K562 (cell line): Measurements from ENCODE around the gene HHATL. TPM values are rescaled to one million over a fixed set of nuclear protein-coding genes. Genes with fewer than 3 reads are reported as not detected.

Source experiments
- EHMT2 ChIP-seq: fragments of 450-650 bp; IDR thresholded peaks from 2 replicates; pipeline ENCODE4 v1.6.1; 2018; ENCODE audit warnings: antibody characterized with exemption
- GABPB1 ChIP-seq: sonication (generic); formaldehyde crosslinking; IDR thresholded peaks from 2 replicates; pipeline ENCODE4 v1.8.0; 2022; ENCODE audit warnings: mild to moderate bottlenecking, missing genetic modification reagents
- IFI16 ChIP-seq: fragments of 250-450 bp; sonication (Bioruptor Pico); IDR thresholded peaks from 2 replicates; pipeline ENCODE4 v2.1.2; 2022; ENCODE audit warnings: mild to moderate bottlenecking, inconsistent platforms
- MAFK ChIP-seq: IDR thresholded peaks from 2 replicates; pipeline ENCODE4 v1.6.1; 2011; ENCODE audit warnings: low read length, improper control_type of control experiment
- MCM2 ChIP-seq: fragments of 450-650 bp; IDR thresholded peaks from 2 replicates; pipeline ENCODE4 v1.6.1; 2017; ENCODE audit warnings: low read depth, mild to moderate bottlenecking
- MED1 ChIP-seq: sonication (generic); formaldehyde crosslinking; IDR thresholded peaks from 2 replicates; pipeline ENCODE4 v1.8.1; 2023; ENCODE audit warnings: missing genetic modification reagents, borderline replicate concordance
- MEF2A ChIP-seq: IDR thresholded peaks from 2 replicates; pipeline ENCODE4 v1.6.1; 2011; ENCODE audit warnings: low read depth, mild to moderate bottlenecking, low read length, moderate library complexity; ENCODE audit not compliant: control insufficient read depth
- PCBP1 ChIP-seq: fragments of 200-400 bp; formaldehyde crosslinking; IDR thresholded peaks from 2 replicates; pipeline ENCODE4 v1.6.1; 2018; ENCODE audit warnings: mild to moderate bottlenecking, low read depth, low read length; ENCODE audit not compliant: poor library complexity, severe bottlenecking
- POLR2H ChIP-seq: IDR thresholded peaks from 2 replicates; pipeline ENCODE4 v1.6.1; 2016; ENCODE audit warnings: missing genetic modification characterization, low read depth, mild to moderate bottlenecking, control low read depth, missing compliant biosample characterization, moderate library complexity
- RAD21 ChIP-seq, 2 experiments: fragments of 250-450 bp in 1 of 2; fragments of 450-650 bp in 1 of 2; sonication (Bioruptor Pico) in 1 of 2; formaldehyde crosslinking in 1 of 2; IDR thresholded peaks in 1 of 2; conservative IDR thresholded peaks in 1 of 2; 2 replicates each; pipeline versions ENCODE4 v1.4.0 to v1.8.0; 2020 to 2022; ENCODE audit warnings: mild to moderate bottlenecking in 2 of 2, moderate library complexity in 1 of 2
- SNRNP70 ChIP-seq: fragments of 200-400 bp; formaldehyde crosslinking; optimal IDR thresholded peaks from 2 replicates; pipeline ENCODE3; 2017; ENCODE audit warnings: low read depth, low read length
- STAG1 ChIP-seq: sonication (generic); formaldehyde crosslinking; IDR thresholded peaks from 2 replicates; pipeline ENCODE4 v1.5.0; 2020; ENCODE audit warnings: missing genetic modification reagents, borderline replicate concordance
- TRIM28 ChIP-seq: fragments of 450-650 bp; IDR thresholded peaks from 2 replicates; pipeline ENCODE4 v1.6.1; 2017
- ZFP36 ChIP-seq: fragments of 150-350 bp; IDR thresholded peaks from 2 replicates; pipeline ENCODE4 v1.6.1; 2018; ENCODE audit warnings: low read length, low read depth; ENCODE audit not compliant: partially characterized antibody
- polyA plus RNA-seq, 8 experiments: library from polyadenylated mRNA; depleted of rRNA in 4 of 8; stranded (reverse) in 5 of 8; unstranded in 3 of 8; fragments of >200 nt; fragmentation: Nextera tagmentation in 2 of 8; fragmentation: Illumina TruSeq in 1 of 8; extraction: Ambion mirVana in 2 of 8; extraction: Trizol in 1 of 8; gene quantifications; 2 replicates each; pipeline versions ENCODE4 v1.2.1 to v1.2.3, GENCODE V29; 2011 to 2014; ENCODE audit warnings: inconsistent platforms in 1 of 8, missing spikeins in 1 of 8
- total RNA-seq, 7 experiments: library from RNA; depleted of rRNA in 6 of 7; stranded (reverse); fragments of >200 nt in 6 of 7; fragmentation: Illumina TruSeq in 2 of 7; extraction: Trizol in 2 of 7; gene quantifications; 2 replicates each; pipeline versions ENCODE4 v1.2.1 to v1.2.3, GENCODE V29; 2011 to 2021; ENCODE audit warnings: low replicate concordance in 1 of 7
- TF ChIP-seq, protein P1 (sequence below), 2 experiments: fragments of 450-650 bp; IDR thresholded peaks; 2 replicates each; pipeline ENCODE4 v1.6.1; 2016; ENCODE audit warnings: mild to moderate bottlenecking in 2 of 2, borderline replicate concordance in 1 of 2, low read depth in 1 of 2, moderate library complexity in 1 of 2
- TF ChIP-seq, protein P2 (sequence below): sonication (generic); formaldehyde crosslinking; IDR thresholded peaks from 2 replicates; pipeline ENCODE4 v1.8.1; 2023; ENCODE audit warnings: mild to moderate bottlenecking, missing genetic modification reagents
- TF ChIP-seq, protein P3 (sequence below): fragments of 450-650 bp; IDR thresholded peaks from 2 replicates; pipeline ENCODE4 v1.6.1; 2017; ENCODE audit warnings: mild to moderate bottlenecking, moderate library complexity

HHATL gene
- total and polyA plus RNA-seq, 9 of the 15 experiments (the other 6 are each of a cell fraction or from before 2014, with no cell fraction given) = not detected

DNA sequence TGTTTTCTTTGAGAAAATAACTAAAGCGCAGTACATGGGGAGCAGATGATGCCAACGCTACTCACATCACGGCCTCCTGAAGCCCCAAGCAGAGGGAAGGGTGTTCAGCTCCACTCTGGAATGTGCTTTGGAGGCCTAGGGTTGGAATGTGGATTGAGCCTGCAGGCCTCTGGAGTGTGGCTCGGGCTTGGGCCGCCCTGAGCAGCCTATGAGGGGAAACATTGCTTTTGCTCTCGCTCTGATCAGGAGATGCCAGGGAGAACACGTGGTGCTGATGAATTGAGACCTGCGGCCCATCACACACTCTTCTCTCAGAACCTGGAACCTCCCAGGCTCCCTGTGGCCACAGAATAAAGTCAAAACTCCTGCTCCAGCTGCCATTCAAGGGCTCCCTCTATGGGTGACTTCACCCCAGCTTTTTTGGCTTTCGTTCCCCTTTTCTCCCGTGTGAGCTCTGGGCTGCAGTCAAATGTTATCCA is 47.2 kb upstream of the HHATL start (continued):
- TF ChIP-seq, protein P1, sequence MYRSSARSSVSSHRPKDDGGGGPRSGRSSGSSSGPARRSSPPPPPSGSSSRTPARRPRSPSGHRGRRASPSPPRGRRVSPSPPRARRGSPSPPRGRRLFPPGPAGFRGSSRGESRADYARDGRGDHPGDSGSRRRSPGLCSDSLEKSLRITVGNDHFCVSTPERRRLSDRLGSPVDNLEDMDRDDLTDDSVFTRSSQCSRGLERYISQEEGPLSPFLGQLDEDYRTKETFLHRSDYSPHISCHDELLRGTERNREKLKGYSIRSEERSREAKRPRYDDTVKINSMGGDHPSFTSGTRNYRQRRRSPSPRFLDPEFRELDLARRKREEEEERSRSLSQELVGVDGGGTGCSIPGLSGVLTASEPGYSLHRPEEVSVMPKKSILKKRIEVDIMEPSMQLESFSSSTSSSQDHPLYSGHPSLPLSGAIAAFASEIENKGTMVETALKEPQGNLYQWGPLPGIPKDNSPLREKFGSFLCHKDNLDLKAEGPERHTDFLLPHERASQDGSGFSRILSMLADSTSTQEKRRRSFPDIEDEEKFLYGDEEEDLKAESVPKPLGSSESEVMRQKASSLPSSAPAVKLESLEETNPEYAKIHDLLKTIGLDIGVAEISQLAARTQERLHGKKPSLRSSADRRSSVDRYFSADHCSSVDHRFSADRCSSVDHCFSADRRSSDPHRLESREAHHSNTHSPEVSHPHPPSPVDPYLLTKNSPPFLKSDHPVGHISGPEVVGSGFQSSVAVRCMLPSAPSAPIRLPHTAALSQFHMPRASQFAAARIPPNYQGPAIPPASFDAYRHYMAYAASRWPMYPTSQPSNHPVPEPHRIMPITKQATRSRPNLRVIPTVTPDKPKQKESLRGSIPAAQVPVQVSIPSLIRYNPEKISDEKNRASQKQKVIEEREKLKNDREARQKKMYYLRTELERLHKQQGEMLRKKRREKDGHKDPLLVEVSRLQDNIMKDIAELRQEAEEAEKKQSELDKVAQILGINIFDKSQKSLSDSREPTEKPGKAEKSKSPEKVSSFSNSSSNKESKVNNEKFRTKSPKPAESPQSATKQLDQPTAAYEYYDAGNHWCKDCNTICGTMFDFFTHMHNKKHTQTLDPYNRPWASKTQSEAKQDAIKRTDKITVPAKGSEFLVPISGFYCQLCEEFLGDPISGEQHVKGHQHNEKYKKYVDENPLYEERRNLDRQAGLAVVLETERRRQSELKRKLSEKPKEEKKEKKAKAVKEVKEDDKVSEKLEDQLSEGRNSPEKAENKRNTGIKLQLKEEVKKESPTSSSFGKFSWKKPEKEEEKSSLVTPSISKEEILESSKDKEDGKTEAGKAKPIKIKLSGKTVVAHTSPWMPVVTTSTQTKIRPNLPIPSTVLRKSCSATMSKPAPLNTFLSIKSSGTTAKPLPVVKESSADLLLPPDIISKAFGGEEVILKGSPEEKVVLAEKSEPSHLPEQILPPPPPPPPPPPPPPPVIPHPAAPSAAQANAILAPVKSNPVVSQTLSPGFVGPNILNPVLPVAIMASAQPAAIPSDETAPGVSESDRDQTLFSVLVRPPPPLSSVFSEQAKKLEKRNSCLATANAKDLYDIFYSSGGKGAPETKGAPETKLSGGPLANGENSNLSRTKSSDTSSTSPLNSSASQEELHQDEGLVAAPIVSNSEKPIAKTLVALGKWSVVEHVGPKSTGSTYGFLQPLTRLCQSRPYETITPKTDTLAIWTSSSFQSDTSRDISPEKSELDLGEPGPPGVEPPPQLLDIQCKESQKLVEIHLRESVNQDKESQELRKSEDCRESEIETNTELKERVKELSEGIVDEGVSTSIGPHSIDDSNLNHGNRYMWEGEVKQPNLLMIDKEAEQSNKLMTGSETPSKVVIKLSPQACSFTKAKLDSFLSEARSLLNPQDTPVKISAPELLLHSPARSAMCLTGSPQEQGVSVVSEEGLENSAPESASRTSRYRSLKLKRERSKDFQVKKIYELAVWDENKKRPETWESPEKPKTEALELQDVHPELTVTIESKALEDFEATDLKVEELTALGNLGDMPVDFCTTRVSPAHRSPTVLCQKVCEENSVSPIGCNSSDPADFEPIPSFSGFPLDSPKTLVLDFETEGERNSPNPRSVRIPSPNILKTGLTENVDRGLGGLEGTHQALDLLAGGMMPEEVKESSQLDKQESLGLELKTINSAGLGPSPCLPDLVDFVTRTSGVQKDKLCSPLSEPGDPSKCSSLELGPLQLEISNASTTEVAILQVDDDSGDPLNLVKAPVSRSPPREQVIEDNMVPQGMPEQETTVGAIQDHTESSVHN (IDR thresholded peaks at IDR 0.05; ENCODE audit: borderline replicate concordance in 1 of 2, low read depth in 1 of 2) = no peak
- no peak for TF ChIP-seq ZFP36
- peak; percentile 61 to 79 for TF ChIP-seq RAD21 (CRISPR knock-in tag; conservative IDR thresholded peaks at IDR 0.05 in 1 of 2, IDR thresholded peaks at IDR 0.05 in 1 of 2)
- no peak for TF ChIP-seq MEF2A
- TF ChIP-seq PCBP1 = no peak
- TF ChIP-seq, protein P2, sequence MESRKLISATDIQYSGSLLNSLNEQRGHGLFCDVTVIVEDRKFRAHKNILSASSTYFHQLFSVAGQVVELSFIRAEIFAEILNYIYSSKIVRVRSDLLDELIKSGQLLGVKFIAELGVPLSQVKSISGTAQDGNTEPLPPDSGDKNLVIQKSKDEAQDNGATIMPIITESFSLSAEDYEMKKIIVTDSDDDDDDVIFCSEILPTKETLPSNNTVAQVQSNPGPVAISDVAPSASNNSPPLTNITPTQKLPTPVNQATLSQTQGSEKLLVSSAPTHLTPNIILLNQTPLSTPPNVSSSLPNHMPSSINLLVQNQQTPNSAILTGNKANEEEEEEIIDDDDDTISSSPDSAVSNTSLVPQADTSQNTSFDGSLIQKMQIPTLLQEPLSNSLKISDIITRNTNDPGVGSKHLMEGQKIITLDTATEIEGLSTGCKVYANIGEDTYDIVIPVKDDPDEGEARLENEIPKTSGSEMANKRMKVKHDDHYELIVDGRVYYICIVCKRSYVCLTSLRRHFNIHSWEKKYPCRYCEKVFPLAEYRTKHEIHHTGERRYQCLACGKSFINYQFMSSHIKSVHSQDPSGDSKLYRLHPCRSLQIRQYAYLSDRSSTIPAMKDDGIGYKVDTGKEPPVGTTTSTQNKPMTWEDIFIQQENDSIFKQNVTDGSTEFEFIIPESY (CRISPR knock-in tag) = no peak
- TF ChIP-seq, protein P3, sequence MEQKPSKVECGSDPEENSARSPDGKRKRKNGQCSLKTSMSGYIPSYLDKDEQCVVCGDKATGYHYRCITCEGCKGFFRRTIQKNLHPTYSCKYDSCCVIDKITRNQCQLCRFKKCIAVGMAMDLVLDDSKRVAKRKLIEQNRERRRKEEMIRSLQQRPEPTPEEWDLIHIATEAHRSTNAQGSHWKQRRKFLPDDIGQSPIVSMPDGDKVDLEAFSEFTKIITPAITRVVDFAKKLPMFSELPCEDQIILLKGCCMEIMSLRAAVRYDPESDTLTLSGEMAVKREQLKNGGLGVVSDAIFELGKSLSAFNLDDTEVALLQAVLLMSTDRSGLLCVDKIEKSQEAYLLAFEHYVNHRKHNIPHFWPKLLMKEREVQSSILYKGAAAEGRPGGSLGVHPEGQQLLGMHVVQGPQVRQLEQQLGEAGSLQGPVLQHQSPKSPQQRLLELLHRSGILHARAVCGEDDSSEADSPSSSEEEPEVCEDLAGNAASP = no peak
- TF ChIP-seq EHMT2 = no peak
- 0 out of 2 replicates have a peak, but pooled peaks have one; percentile 2 for TF ChIP-seq GABPB1 (CRISPR knock-in tag)
- no peak for TF ChIP-seq IFI16 (CRISPR knock-in tag)
- TF ChIP-seq POLR2H = no peak
- TF ChIP-seq MAFK = no peak
- no peak for TF ChIP-seq SNRNP70
- TF ChIP-seq MCM2 = no peak
- no peak for TF ChIP-seq TRIM28
- peak; percentile 71; the same call in 1 of the 2 replicates for TF ChIP-seq STAG1
- no peak for TF ChIP-seq MED1 (CRISPR knock-in tag)
